ENCODE measurements around the gene SRD5A1. TPM values are rescaled to one million over a fixed set of nuclear protein-coding genes. Genes with fewer than 3 reads are reported as not detected.

The SRD5A1 gene
- total RNA-seq, 1 experiment from 2014 or later, result 52.3 TPM

GRCh38 chr5:6649681-6650080 lies 16.4 kb downstream of the SRD5A1 start:
- no peaks in the 10 kb centered on the region for H3K4me1 ChIP-seq (replicated peaks; ENCODE audit: insufficient read depth)
- DNase-seq, result no peak
- peaks cover 25% of the 10 kb centered on the region for H3K79me2 ChIP-seq (ENCODE audit: low read depth)
- H3K4me2 ChIP-seq, result no peak overlapping the region
- CTCF ChIA-PET, result no interaction called here
- no peaks in the 10 kb centered on the region for H3F3A ChIP-seq (ENCODE audit: insufficient read depth, low read depth)
- no peaks in the 10 kb centered on the region for H3K27me3 ChIP-seq (ENCODE audit: insufficient read depth, low read depth)
- TF ChIP-seq CTCF (conservative IDR thresholded peaks at IDR 0.05) (no peak), EZH2 (IDR thresholded peaks at IDR 0.05; ENCODE audit: low read depth) (no peak)
- no peak overlapping the region for H3K27ac ChIP-seq
- BruUV-seq (replicated peaks), result no TSS peak
- H3K4me3 ChIP-seq, result no peak overlapping the region
- H4K20me1 ChIP-seq (ENCODE audit: insufficient read depth), result peaks cover 14% of the 10 kb centered on the region; the same call in 1 of the 2 replicates
- no peak overlapping the region for H2AFZ ChIP-seq
- H3K36me3 ChIP-seq (ENCODE audit: low read depth), result peaks cover 6% of the 10 kb centered on the region; the same call in 1 of the 2 replicates
- POLR2A ChIA-PET (ENCODE audit: unreplicated experiment), result no interaction called here
- H3K9me2 ChIP-seq (ENCODE audit: insufficient read depth), result no peaks in the 10 kb centered on the region
- intact Hi-C loops (cut with micrococcal nuclease; ENCODE audit: unreplicated experiment), result no loop called here
- no peaks in the 10 kb centered on the region for H3K9me3 ChIP-seq (ENCODE audit: insufficient read depth, low read depth)

- no TSS peak for BruUV-seq (replicated peaks)
- peaks cover 16% of the 10 kb centered on the region for H3K36me3 ChIP-seq (ENCODE audit: low read depth)
- no peak overlapping the region for H3K4me2 ChIP-seq
- CTCF ChIA-PET, result no interaction called here
- no peaks in the 10 kb centered on the region for H3K9me2 ChIP-seq (ENCODE audit: insufficient read depth)
- peaks cover 16% of the 10 kb centered on the region for H3K79me2 ChIP-seq (ENCODE audit: low read depth)
- POLR2A ChIA-PET (ENCODE audit: unreplicated experiment), result no interaction called here
- no peaks in the 10 kb centered on the region for H3K4me1 ChIP-seq (replicated peaks; ENCODE audit: insufficient read depth)
- 0 out of 2 replicates have a peak, but pooled peaks cover 11% of the 10 kb centered on the region for H4K20me1 ChIP-seq (ENCODE audit: insufficient read depth)
- intact Hi-C loops (cut with micrococcal nuclease; ENCODE audit: unreplicated experiment), result no loop called here
- no peak overlapping the region for H3K4me3 ChIP-seq
- no peak for DNase-seq
- no peak overlapping the region for H3K27ac ChIP-seq
- TF ChIP-seq CTCF (conservative IDR thresholded peaks at IDR 0.05), result no peak
- no peak for TF ChIP-seq EZH2 (IDR thresholded peaks at IDR 0.05; ENCODE audit: low read depth)
- H3K9me3 ChIP-seq (ENCODE audit: insufficient read depth, low read depth), result no peaks in the 10 kb centered on the region
- no peak overlapping the region for H2AFZ ChIP-seq
- no peaks in the 10 kb centered on the region for H3K27me3 ChIP-seq (ENCODE audit: insufficient read depth, low read depth)
- no peaks in the 10 kb centered on the region for H3F3A ChIP-seq (ENCODE audit: insufficient read depth, low read depth)
Observed at GRCh38 chr5:6652025-6652424, 18.8 kb downstream of the SRD5A1 start.

GRCh38 chr5:6655432-6655831 lies 22.2 kb downstream of the SRD5A1 start:
- intact Hi-C loops (cut with micrococcal nuclease; ENCODE audit: unreplicated experiment), result no loop called here
- no peak overlapping the region for H3K4me3 ChIP-seq
- no peaks in the 10 kb centered on the region for H3F3A ChIP-seq (ENCODE audit: insufficient read depth, low read depth)
- peaks cover 24% of the 10 kb centered on the region for H3K36me3 ChIP-seq (ENCODE audit: low read depth)
- ChIA-PET CTCF (no interaction called here), POLR2A (ENCODE audit: unreplicated experiment) (no interaction called here)
- H3K4me1 ChIP-seq (replicated peaks; ENCODE audit: insufficient read depth), result no peaks in the 10 kb centered on the region
- no peaks in the 10 kb centered on the region for H3K79me2 ChIP-seq (ENCODE audit: low read depth)
- DNase-seq, result no peak
- no peaks in the 10 kb centered on the region for H4K20me1 ChIP-seq (ENCODE audit: insufficient read depth)
- TF ChIP-seq EZH2 (IDR thresholded peaks at IDR 0.05; ENCODE audit: low read depth), result no peak
- TF ChIP-seq CTCF (conservative IDR thresholded peaks at IDR 0.05), result no peak
- no peak overlapping the region for H3K4me2 ChIP-seq
- H3K9me2 ChIP-seq (ENCODE audit: insufficient read depth), result no peaks in the 10 kb centered on the region
- no peaks in the 10 kb centered on the region for H3K27me3 ChIP-seq (ENCODE audit: insufficient read depth, low read depth)
- BruUV-seq (replicated peaks), result no TSS peak
- H2AFZ ChIP-seq, result no peak overlapping the region
- H3K9me3 ChIP-seq (ENCODE audit: insufficient read depth, low read depth), result no peaks in the 10 kb centered on the region
- H3K27ac ChIP-seq, result no peak overlapping the region
